Spleen (tissue), 7 donors: ENCODE results near the gene CIITA.

Experiments
- CTCF ChIP-seq, 11 experiments: fragments of 200-600 bp in 7 of 11; fragments of 450-650 bp in 4 of 11; sonication (generic) in 4 of 11; IDR thresholded peaks in 8 of 11; conservative IDR thresholded peaks in 3 of 11; 1 replicate in 7 of 11; 2 replicates in 4 of 11; pipeline versions ENCODE4 v1.4.0 to v1.8.0; 2016 to 2021; ENCODE audit warnings: antibody characterized with exemption in 11 of 11, inconsistent platforms in 4 of 11, mild to moderate bottlenecking in 1 of 11
- POLR2A ChIP-seq, 3 donors: fragments of 450-650 bp; IDR thresholded peaks; one replicate each; pipeline ENCODE4 v1.5.1; 2017; ENCODE audit warnings: antibody characterized with exemption in 3 of 3, mild to moderate bottlenecking in 1 of 3
- donor health status: DM: no; HTN: no; CAD: no; lungs with moderate emphysema.
- donor health status: DM: no; HTN: no; CAD: no.
- donor health status: DM: no; HTN: no; CAD: no.

DNA sequence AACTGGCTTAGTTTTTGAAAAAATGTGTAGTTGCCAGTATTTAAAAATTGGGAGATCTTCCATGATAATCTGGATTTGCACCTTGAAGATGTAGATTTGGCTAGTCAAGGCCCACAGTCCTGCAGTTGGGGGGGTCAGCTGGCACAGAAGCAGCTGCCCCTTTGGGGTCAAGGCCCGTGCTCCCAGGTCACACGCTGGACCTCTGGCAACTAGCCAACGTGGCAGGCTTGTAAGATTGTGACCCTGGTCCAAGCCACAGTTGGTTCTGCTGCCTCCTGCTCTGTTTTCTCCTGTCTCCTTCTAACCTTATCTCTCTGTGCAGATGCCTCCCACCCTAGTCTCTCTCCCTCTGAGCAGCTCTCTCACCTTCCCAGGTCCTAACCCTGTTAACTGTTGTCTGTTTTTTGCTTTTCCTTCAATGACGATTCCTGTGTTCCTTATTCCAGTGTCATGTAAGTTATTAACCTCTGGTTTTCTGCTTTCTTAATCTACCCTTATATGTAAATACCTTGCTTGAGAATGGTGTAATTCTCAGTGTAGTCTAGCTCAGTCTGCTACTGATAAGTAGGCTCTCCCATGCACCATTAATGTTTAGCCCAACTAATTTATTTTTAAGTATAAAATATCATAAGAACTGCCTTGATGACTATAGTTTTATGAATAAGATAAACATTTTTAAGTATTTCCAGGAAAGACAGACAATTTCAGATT is 95.3 kb downstream of the CIITA start:
- TF ChIP-seq CTCF (IDR thresholded peaks at IDR 0.05 in 8 of 11, conservative IDR thresholded peaks at IDR 0.05 in 3 of 11) (no peak), POLR2A (IDR thresholded peaks at IDR 0.05) (no peak)
